K562 (cell line): ENCODE measurements around the gene CD1E. TPM values are rescaled to one million over a fixed set of nuclear protein-coding genes. Genes with fewer than 3 reads are reported as not detected.
"Not testable (repeated sequence)": the region's sequence is repeated elsewhere in the genome, so short reads cannot be mapped to it uniquely, and the experiment has no call there.

Experiments
- ATAC-seq: fragments of 200-7000 bp; cut with Tn5 transposase; 3 replicates; pipeline ENCODE4 v1.9.1; 2020; ENCODE audit warnings: moderate library complexity
- BruUV-seq: library from RNA; stranded (reverse); fragments of 400-500 nt; replicated peaks from 2 replicates; lab custom pipeline; 2021; lab: Mats Ljungman, UMichigan
- CTCF ChIA-PET: fragments of 300-600 bp; formaldehyde crosslinking; extraction: SDS; loops from one replicate; lab custom pipeline; 2021; ENCODE audit warnings: low intra/inter-chr PET ratio; lab: Yijun Ruan, JAX
- POLR2A ChIA-PET: fragments of 300-600, 350-650 bp; sonication (Branson Sonifier 250); formaldehyde crosslinking; extraction: SDS; loops from one replicate; lab custom pipeline; 2021; ENCODE audit warnings: antibody characterized with exemption, inconsistent platforms; lab: Yijun Ruan, JAX
- DNase-seq, 4 experiments: peaks; one replicate each; pipeline versions ENCODE4 v3.0.0 to v3.0.0-alpha.2; 2011 to 2018; ENCODE audit warnings: low spot score in 3 of 4, mixed read lengths in 3 of 4; ENCODE audit errors: extremely low read depth in 1 of 4
- FAIRE-seq: peaks from 2 replicates; lab custom pipeline; 2011; peaks lifted over from hg19 to GRCh38; lab: Jason Lieb, UNC
- H2AFZ ChIP-seq: 2 replicates; pipeline ENCODE4 v1.6.0; 2011; ENCODE audit warnings: low read depth, low read length, control low read depth, inconsistent platforms
- H3K27ac ChIP-seq: fragments of 200-600 bp; 3 replicates; pipeline ENCODE4 v1.8.0; 2011; ENCODE audit warnings: low read depth, mild to moderate bottlenecking, control low read depth, inconsistent platforms, low read length, moderate library complexity, mixed read lengths; ENCODE audit errors: extremely low read depth
- H3K27me3 ChIP-seq, 2 experiments: fragments of 300-600 bp in 1 of 2; 2 replicates in 1 of 2; 3 replicates in 1 of 2; pipeline versions ENCODE4 v1.6.0 to v1.8.0; 2011; ENCODE audit warnings: inconsistent platforms in 2 of 2, low read length in 2 of 2, mild to moderate bottlenecking in 1 of 2, mixed read lengths in 1 of 2, moderate library complexity in 1 of 2; ENCODE audit not compliant: control insufficient read depth in 2 of 2, insufficient read depth in 2 of 2
- H3K36me3 ChIP-seq: fragments of 300-600 bp; 3 replicates; pipeline ENCODE4 v1.8.0; 2011; ENCODE audit warnings: mild to moderate bottlenecking, low read length, inconsistent platforms; ENCODE audit not compliant: control insufficient read depth, insufficient read depth
- H3K4me1 ChIP-seq, 2 experiments: fragments of 200-600 bp in 1 of 2; replicated peaks in 1 of 2; 2 replicates in 1 of 2; 3 replicates in 1 of 2; pipeline versions ENCODE4 v1.5.1 to v1.8.0; 2011; ENCODE audit warnings: inconsistent platforms in 2 of 2, low read length in 2 of 2, mild to moderate bottlenecking in 1 of 2, mixed read lengths in 1 of 2, moderate library complexity in 1 of 2; ENCODE audit not compliant: control insufficient read depth in 2 of 2, insufficient read depth in 2 of 2
- H3K4me2 ChIP-seq: 2 replicates; pipeline ENCODE4 v1.6.1; 2011; ENCODE audit warnings: low read length, control low read depth, inconsistent platforms, mixed read lengths; ENCODE audit not compliant: insufficient read depth
- H3K4me3 ChIP-seq: fragments of 200-600 bp; sonication (generic), shearing (Covaris generic); 2 replicates; pipeline ENCODE4 v1.5.1; 2016; ENCODE audit warnings: control low read depth, inconsistent platforms
- H3K79me2 ChIP-seq: fragments of 200-600 bp; 3 replicates; pipeline ENCODE4 v1.8.0; 2011; ENCODE audit warnings: low read length, inconsistent platforms; ENCODE audit not compliant: control insufficient read depth, insufficient read depth
- H3K9ac ChIP-seq, 2 experiments: 2 replicates each; pipeline versions ENCODE4 v1.6.0 to v1.6.1; 2011; ENCODE audit warnings: low read depth in 2 of 2, low read length in 2 of 2, control low read depth in 1 of 2, inconsistent platforms in 1 of 2, mild to moderate bottlenecking in 1 of 2, mixed read lengths in 1 of 2; ENCODE audit not compliant: insufficient read depth in 1 of 2
- H3K9me1 ChIP-seq: one replicate; pipeline ENCODE4 v1.6.0; 2011; ENCODE audit warnings: inconsistent platforms, mild to moderate bottlenecking, low read length, moderate library complexity; ENCODE audit not compliant: control insufficient read depth, insufficient read depth
- H3K9me3 ChIP-seq: replicated peaks from 2 replicates; pipeline ENCODE4 v1.5.1; 2011; ENCODE audit warnings: low read depth, low read length, inconsistent platforms; ENCODE audit not compliant: control insufficient read depth, insufficient read depth
- H4K20me1 ChIP-seq: replicated peaks from 2 replicates; pipeline ENCODE4 v1.6.1; 2011; ENCODE audit warnings: low read length, inconsistent platforms, mixed read lengths; ENCODE audit not compliant: control insufficient read depth, insufficient read depth
- DACH1 ChIP-seq: fragments of 450-650 bp; IDR thresholded peaks from 2 replicates; pipeline ENCODE4 v1.6.1; 2018; ENCODE audit not compliant: partially characterized antibody
- MYBL2 ChIP-seq, 2 experiments: fragments of 450-650 bp in 1 of 2; sonication (generic) in 1 of 2; formaldehyde crosslinking in 1 of 2; IDR thresholded peaks; 2 replicates each; pipeline versions ENCODE4 v1.6.1 to v1.8.1; 2017 to 2022; ENCODE audit warnings: borderline replicate concordance in 1 of 2, inconsistent platforms in 1 of 2, low read depth in 1 of 2, mild to moderate bottlenecking in 1 of 2, missing genetic modification reagents in 1 of 2, moderate library complexity in 1 of 2
- RBM39 ChIP-seq: fragments of 200-400 bp; formaldehyde crosslinking; optimal IDR thresholded peaks from 2 replicates; pipeline ENCODE3; 2018; ENCODE audit warnings: low read depth, low read length
- RFX1 ChIP-seq: fragments of 450-650 bp; IDR thresholded peaks from 2 replicates; pipeline ENCODE4 v1.6.1; 2016; ENCODE audit warnings: mild to moderate bottlenecking, moderate library complexity
- SRSF7 ChIP-seq: fragments of 200-400 bp; formaldehyde crosslinking; optimal IDR thresholded peaks from 2 replicates; pipeline ENCODE3; 2017; ENCODE audit warnings: mild to moderate bottlenecking, low read depth, low read length
- ZBTB7A ChIP-seq: IDR thresholded peaks from 2 replicates; pipeline ENCODE4 v1.6.1; 2011; ENCODE audit warnings: low read depth, mild to moderate bottlenecking, low read length, moderate library complexity, borderline replicate concordance; ENCODE audit not compliant: control insufficient read depth
- ZBTB9 ChIP-seq: fragments of 450-650 bp; formaldehyde crosslinking; IDR thresholded peaks from 2 replicates; pipeline ENCODE4 v1.4.0; 2020; ENCODE audit warnings: mild to moderate bottlenecking, moderate library complexity
- WGBS: fragments of 100-300 bp; shearing (Covaris generic); methylation state at CpG from one replicate; pipeline ENCODE4 v1.1.6; 2016; ENCODE audit warnings: low coverage, mixed read lengths; ENCODE audit not compliant: insufficient coverage; ENCODE audit errors: missing lambda C conversion rate; 5-methylcytosine and 5-hydroxymethylcytosine counted together
- in situ Hi-C: fragments of 300-500 bp; cut with MboI; formaldehyde crosslinking; loops from 4 replicates; pipeline ENCODE4 v1.15.0; 2018; ENCODE audit warnings: inconsistent platforms, mixed read lengths
- intact Hi-C: fragments of 100-400 bp; cut with micrococcal nuclease; formaldehyde crosslinking; loops from 2 replicates; pipeline ENCODE4 v1.14.2; 2022
- polyA plus RNA-seq, 8 experiments: library from polyadenylated mRNA; depleted of rRNA in 4 of 8; stranded (reverse) in 5 of 8; unstranded in 3 of 8; fragments of >200 nt; fragmentation: Nextera tagmentation in 2 of 8; fragmentation: Illumina TruSeq in 1 of 8; extraction: Ambion mirVana in 2 of 8; extraction: Trizol in 1 of 8; gene quantifications; 2 replicates each; pipeline versions ENCODE4 v1.2.1 to v1.2.3, GENCODE V29; 2011 to 2014; ENCODE audit warnings: inconsistent platforms in 1 of 8, missing spikeins in 1 of 8
- total RNA-seq, 7 experiments: library from RNA; depleted of rRNA in 6 of 7; stranded (reverse); fragments of >200 nt in 6 of 7; fragmentation: Illumina TruSeq in 2 of 7; extraction: Trizol in 2 of 7; gene quantifications; 2 replicates each; pipeline versions ENCODE4 v1.2.1 to v1.2.3, GENCODE V29; 2011 to 2021; ENCODE audit warnings: low replicate concordance in 1 of 7

Gene CD1E
- total and polyA plus RNA-seq, 9 of the 15 experiments (the other 6 are each of a cell fraction or from before 2014, with no cell fraction given): not detected

- H3K9ac ChIP-seq: no peak overlapping the region
- no TSS peak for BruUV-seq
- no peaks in the 10 kb centered on the region for H3K36me3 ChIP-seq
- H4K20me1 ChIP-seq: no peaks in the 10 kb centered on the region
- DNase-seq: no peak
- no peak for ATAC-seq
- H3K27ac ChIP-seq: no peak overlapping the region
- H3K4me1 ChIP-seq: no peaks in the 10 kb centered on the region; a peak in 1 of 5 replicates
- H2AFZ ChIP-seq: no peak overlapping the region
- in situ Hi-C loops (no loop called here), intact Hi-C loops (no loop called here)
- H3K27me3 ChIP-seq: no peaks in the 10 kb centered on the region
- H3K9me3 ChIP-seq: no peaks in the 10 kb centered on the region
- no peaks in the 10 kb centered on the region for H3K79me2 ChIP-seq
- H3K4me3 ChIP-seq: no peak overlapping the region
- H3K4me2 ChIP-seq: no peak overlapping the region
- TF ChIP-seq RBM39: no peak
- TF ChIP-seq ZBTB9 (CRISPR knock-in tag): no peak
- no peak for TF ChIP-seq DACH1
- no peak for TF ChIP-seq RFX1
- TF ChIP-seq ZBTB7A: no peak
- no peak for TF ChIP-seq SRSF7
- TF ChIP-seq MYBL2 (IDR thresholded peaks at IDR 0.05; ENCODE audit: low read depth): no peak
- no peak for TF ChIP-seq MYBL2 (CRISPR knock-in tag; IDR thresholded peaks at IDR 0.05; ENCODE audit: borderline replicate concordance)
- H3K9me1 ChIP-seq: no peaks in the 10 kb centered on the region
- no peak for FAIRE-seq
- ChIA-PET POLR2A (no interaction called here), CTCF (no interaction called here)
Observed at GRCh38 chr1:158335213-158335532, 18.5 kb upstream of the CD1E start.

GRCh38 chr1:158336413-158336812 is 17.3 kb upstream of the CD1E start:
- H2AFZ ChIP-seq, H3K9ac ChIP-seq, H4K20me1 ChIP-seq, H3K4me3 ChIP-seq, CTCF ChIA-PET, BruUV-seq, ATAC-seq, POLR2A ChIA-PET, FAIRE-seq, H3K9me1 ChIP-seq, H3K4me2 ChIP-seq, intact Hi-C loops, H3K27me3 ChIP-seq, H3K9me3 ChIP-seq, H3K36me3 ChIP-seq, in situ Hi-C loops, H3K4me1 ChIP-seq, H3K79me2 ChIP-seq, H3K27ac ChIP-seq: not testable (repeated sequence)
- DNase-seq: peak in 1 of 4 experiments; percentile 14
- WGBS: 2% methylated on average over 7 of the region's 7 CpGs

- H3K4me2 ChIP-seq, H3K9ac ChIP-seq, POLR2A ChIA-PET, intact Hi-C loops, H3K36me3 ChIP-seq, in situ Hi-C loops, ATAC-seq, H3K27me3 ChIP-seq, CTCF ChIA-PET, H4K20me1 ChIP-seq, H3K27ac ChIP-seq, H3K9me1 ChIP-seq, DNase-seq, BruUV-seq, H3K9me3 ChIP-seq, H3K4me1 ChIP-seq, H2AFZ ChIP-seq, FAIRE-seq, H3K79me2 ChIP-seq, H3K4me3 ChIP-seq: not testable (repeated sequence)
- WGBS: 6% methylated on average over 14 of the region's 24 CpGs
Observed at GRCh38 chr1:158348946-158349345, 4.7 kb upstream of the CD1E start.
